HepG2 (cell line): ENCODE results near the gene LGI4. TPM values are rescaled to one million over a fixed set of nuclear protein-coding genes. Genes with fewer than 3 reads are reported as not detected.
A peak's percentile ranks its signal among the peaks of the same experiment; 100 is the strongest.

Source experiments
- ATF7 ChIP-seq, 2 experiments: fragments of 450-650 bp in 1 of 2; sonication (generic) in 1 of 2; formaldehyde crosslinking in 1 of 2; IDR thresholded peaks; 2 replicates each; pipeline versions ENCODE4 v1.4.0 to v1.6.1; 2016 to 2020; ENCODE audit warnings: antibody characterized with exemption in 1 of 2, mild to moderate bottlenecking in 1 of 2, missing genetic modification reagents in 1 of 2
- BATF2 ChIP-seq: sonication (generic); formaldehyde crosslinking; IDR thresholded peaks from 2 replicates; pipeline ENCODE4 v1.8.0; 2022; ENCODE audit warnings: mild to moderate bottlenecking, missing genetic modification reagents, moderate library complexity
- CHCHD3 ChIP-seq: sonication (generic); formaldehyde crosslinking; IDR thresholded peaks from 2 replicates; pipeline ENCODE4 v1.8.0; 2022; ENCODE audit warnings: mild to moderate bottlenecking, missing genetic modification reagents, moderate library complexity
- ETV6 ChIP-seq: sonication (generic); formaldehyde crosslinking; conservative IDR thresholded peaks from 2 replicates; pipeline ENCODE4 v1.4.0; 2020; ENCODE audit warnings: missing genetic modification reagents
- FOXA3 ChIP-seq: IDR thresholded peaks from 2 replicates; pipeline ENCODE4 v1.6.1; 2016; ENCODE audit warnings: missing genetic modification reagents, missing compliant biosample characterization
- HBP1 ChIP-seq: IDR thresholded peaks from 2 replicates; pipeline ENCODE4 v1.6.1; 2016; ENCODE audit warnings: low read depth, control low read depth
- IKZF4 ChIP-seq: sonication (generic); formaldehyde crosslinking; IDR thresholded peaks from 2 replicates; pipeline ENCODE4 v1.5.1; 2020; ENCODE audit warnings: borderline replicate concordance, mild to moderate bottlenecking, low read depth, missing genetic modification reagents; ENCODE audit errors: not compliant biosample characterization
- KAT8 ChIP-seq: IDR thresholded peaks from 2 replicates; pipeline ENCODE4 v1.6.1; 2016; ENCODE audit warnings: missing genetic modification reagents, missing compliant biosample characterization
- ONECUT2 ChIP-seq: sonication (generic); formaldehyde crosslinking; IDR thresholded peaks from 2 replicates; pipeline ENCODE4 v1.4.0; 2020; ENCODE audit warnings: missing genetic modification reagents
- PAXIP1 ChIP-seq: sonication (generic); formaldehyde crosslinking; conservative IDR thresholded peaks from 2 replicates; pipeline ENCODE4 v1.4.0; 2020; ENCODE audit warnings: mild to moderate bottlenecking, missing genetic modification reagents, moderate library complexity
- PPARG ChIP-seq: conservative IDR thresholded peaks from 2 replicates; pipeline ENCODE4 v1.6.1; 2016; ENCODE audit warnings: missing biosample characterization, missing genetic modification reagents
- SMARCC2 ChIP-seq: fragments of 450-650 bp; IDR thresholded peaks from 2 replicates; pipeline ENCODE4 v1.6.1; 2017; ENCODE audit warnings: antibody characterized with exemption, mild to moderate bottlenecking
- SRY ChIP-seq: sonication (generic); formaldehyde crosslinking; IDR thresholded peaks from 2 replicates; pipeline ENCODE4 v1.8.0; 2022; ENCODE audit warnings: mild to moderate bottlenecking, missing genetic modification reagents
- ZBTB38 ChIP-seq: sonication (generic); formaldehyde crosslinking; IDR thresholded peaks from 2 replicates; pipeline ENCODE4 v1.5.1; 2020; ENCODE audit warnings: mild to moderate bottlenecking, missing genetic modification reagents
- ZFP62 ChIP-seq: sonication (generic); formaldehyde crosslinking; IDR thresholded peaks from 2 replicates; pipeline ENCODE4 v1.4.0; 2020; ENCODE audit warnings: missing genetic modification reagents
- ZNF446 ChIP-seq: sonication (generic); formaldehyde crosslinking; IDR thresholded peaks from 2 replicates; pipeline ENCODE4 v1.5.0; 2020; ENCODE audit warnings: mild to moderate bottlenecking, missing genetic modification reagents
- ZNF609 ChIP-seq: sonication (generic); formaldehyde crosslinking; IDR thresholded peaks from 2 replicates; pipeline ENCODE4 v1.4.0; 2020; ENCODE audit warnings: mild to moderate bottlenecking, missing genetic modification reagents, borderline replicate concordance
- ZNF740 ChIP-seq: sonication (generic); formaldehyde crosslinking; IDR thresholded peaks from 2 replicates; pipeline ENCODE4 v1.4.0; 2020; ENCODE audit warnings: missing genetic modification reagents
- ZNF780A ChIP-seq: sonication (generic); formaldehyde crosslinking; IDR thresholded peaks from 2 replicates; pipeline ENCODE4 v1.8.0; 2022; ENCODE audit warnings: mild to moderate bottlenecking, missing genetic modification reagents, moderate library complexity
- ZSCAN20 ChIP-seq: sonication (generic); formaldehyde crosslinking; IDR thresholded peaks from 2 replicates; pipeline ENCODE4 v1.4.0; 2020; ENCODE audit warnings: missing genetic modification reagents, mild to moderate bottlenecking, borderline replicate concordance
- polyA plus RNA-seq, 8 experiments: library from polyadenylated mRNA; depleted of rRNA in 3 of 8; stranded (reverse) in 7 of 8; unstranded in 1 of 8; fragments of >200 nt; fragmentation: Illumina TruSeq in 4 of 8; extraction: Trizol in 4 of 8; gene quantifications; 2 replicates each; pipeline versions ENCODE4 v1.2.1 to v1.2.3, GENCODE V29; 2011 to 2016; ENCODE audit warnings: low read depth in 4 of 8, missing spikeins in 1 of 8, mixed read lengths in 1 of 8; ENCODE audit not compliant: insufficient read depth in 1 of 8
- total RNA-seq, 5 experiments: library from RNA; depleted of rRNA; stranded (reverse); fragments of >200 nt; fragmentation: Illumina TruSeq; extraction: Trizol; gene quantifications; 2 replicates each; pipeline ENCODE4 v1.2.3, GENCODE V29; 2016; ENCODE audit warnings: low read depth in 1 of 5

LGI4 gene
- total and polyA plus RNA-seq, 2 of the 13 experiments (the other 11 are each of a cell fraction or from before 2014, with no cell fraction given): 2.8 TPM; not detected in 1

GRCh38 chr19:35138305-35138892, 3.5 kb upstream of the LGI4 start, which contains the start of gene FXYD1 (continued):
- TF ChIP-seq PAXIP1 (CRISPR knock-in tag) (peak; percentile 32), ZSCAN20 (CRISPR knock-in tag) (no peak), BATF2 (CRISPR knock-in tag) (no peak), ZFP62 (CRISPR knock-in tag) (no peak), IKZF4 (no peak), ZNF740 (no peak), ETV6 (CRISPR knock-in tag) (no peak), ZBTB38 (CRISPR knock-in tag) (0 out of 2 replicates have a peak, but pooled peaks have one; percentile 12), KAT8 (CRISPR knock-in tag) (no peak), CHCHD3 (CRISPR knock-in tag) (no peak), ATF7 (IDR thresholded peaks at IDR 0.05) (no peak), ATF7 (CRISPR knock-in tag; IDR thresholded peaks at IDR 0.05) (no peak), SMARCC2 (no peak), ZNF446 (CRISPR knock-in tag) (no peak), SRY (CRISPR knock-in tag) (no peak), ZNF609 (CRISPR knock-in tag) (peak; percentile 42; the same call in 1 of the 2 replicates), PPARG (CRISPR knock-in tag) (no peak), FOXA3 (CRISPR knock-in tag) (no peak), HBP1 (CRISPR knock-in tag) (no peak), ZNF780A (CRISPR knock-in tag) (no peak), ONECUT2 (CRISPR knock-in tag) (no peak)
